Chondrocyte (in vitro differentiated cells): ENCODE data around the gene KLHL24. TPM values are rescaled to one million over a fixed set of nuclear protein-coding genes. Genes with fewer than 3 reads are reported as not detected.
"Not testable (repeated sequence)": the region's sequence is repeated elsewhere in the genome, so short reads cannot be mapped to it uniquely, and the experiment has no call there.

ENCODE experiments used
- DNase-seq: peaks from one replicate; pipeline ENCODE4 v3.0.0; 2021; ENCODE audit warnings: mixed read lengths, low spot score
- H3K27ac Mint-ChIP-seq: one replicate; pipeline ENCODE4 v1.8.0; 2021; ENCODE audit warnings: mild to moderate bottlenecking, moderate library complexity, mixed read lengths; ENCODE audit not compliant: unreplicated experiment
- H3K27me3 Mint-ChIP-seq: 2 replicates; pipeline ENCODE4 v1.8.0; 2021; ENCODE audit warnings: low read depth, mixed read lengths
- H3K36me3 Mint-ChIP-seq: 2 replicates; pipeline ENCODE4 v1.8.0; 2021; ENCODE audit warnings: low read depth, mixed read lengths
- H3K4me1 Mint-ChIP-seq: 2 replicates; pipeline ENCODE4 v1.8.0; 2021; ENCODE audit warnings: low read depth, mild to moderate bottlenecking, mixed read lengths
- H3K4me3 Mint-ChIP-seq: one replicate; pipeline ENCODE4 v1.8.0; 2021; ENCODE audit warnings: mild to moderate bottlenecking, moderate library complexity, mixed read lengths; ENCODE audit not compliant: unreplicated experiment
- H3K9me3 Mint-ChIP-seq: 2 replicates; pipeline ENCODE4 v1.8.0; 2021; ENCODE audit warnings: low read depth, mixed read lengths
- CTCF ChIP-seq: fragments of 200-600 bp; sonication (generic); IDR thresholded peaks from 2 replicates; pipeline ENCODE4 v1.5.0; 2021; ENCODE audit warnings: antibody characterized with exemption, mild to moderate bottlenecking, moderate library complexity
- total RNA-seq: library from RNA; stranded (reverse); gene quantifications from 3 replicates; pipeline ENCODE4 v1.2.1, GENCODE V29; 2021

The KLHL24 gene
- total RNA-seq, 1 donor from 2014 or later = 55.7 TPM

GRCh38 chr3:183636221-183637105 is 1.0 kb downstream of the KLHL24 start:
- Mint-ChIP-seq H3K27me3 (no peaks in the 10 kb centered on the region), H3K4me3 (peak overlapping the region; percentile 88), H3K9me3 (no peaks in the 10 kb centered on the region), H3K4me1 (peaks cover 25% of the 10 kb centered on the region), H3K27ac (peak overlapping the region; percentile 96), H3K36me3 (no peaks in the 10 kb centered on the region)
- no peak for TF ChIP-seq CTCF
- DNase-seq = peak; percentile 96

GRCh38 chr3:183637106-183637486 is 1.7 kb downstream of the KLHL24 start:
- Mint-ChIP-seq H3K4me3 (peak overlapping the region; percentile 88), H3K27ac (peak overlapping the region; percentile 96), H3K36me3 (no peaks in the 10 kb centered on the region), H3K9me3 (no peaks in the 10 kb centered on the region), H3K4me1 (peaks cover 30% of the 10 kb centered on the region), H3K27me3 (no peaks in the 10 kb centered on the region)
- no peak for DNase-seq
- TF ChIP-seq CTCF = no peak

- H3K27ac Mint-ChIP-seq = peak overlapping the region; percentile 96
- H3K36me3 Mint-ChIP-seq, H3K27me3 Mint-ChIP-seq, DNase-seq, H3K9me3 Mint-ChIP-seq: not testable (repeated sequence)
- peak overlapping the region; percentile 88 for H3K4me3 Mint-ChIP-seq
- H3K4me1 Mint-ChIP-seq = peaks cover 30% of the 10 kb centered on the region
Observed at GRCh38 chr3:183637633-183638032, 2.2 kb downstream of the KLHL24 start.

- no peaks in the 10 kb centered on the region for H3K36me3 Mint-ChIP-seq
- H3K27ac Mint-ChIP-seq = peak overlapping the region; percentile 96
- H3K4me3 Mint-ChIP-seq = peak overlapping the region; percentile 88
- DNase-seq = no peak
- H3K9me3 Mint-ChIP-seq = no peaks in the 10 kb centered on the region
- no peak for TF ChIP-seq CTCF
- no peaks in the 10 kb centered on the region for H3K27me3 Mint-ChIP-seq
- H3K4me1 Mint-ChIP-seq = peaks cover 30% of the 10 kb centered on the region
Observed at GRCh38 chr3:183638101-183638852, 2.9 kb downstream of the KLHL24 start.

- H3K4me1 Mint-ChIP-seq = peaks cover 20% of the 10 kb centered on the region
- H3K27me3 Mint-ChIP-seq, DNase-seq, H3K27ac Mint-ChIP-seq, H3K9me3 Mint-ChIP-seq, H3K4me3 Mint-ChIP-seq, H3K36me3 Mint-ChIP-seq: not testable (repeated sequence)
Observed at GRCh38 chr3:183640635-183641034, 5.2 kb downstream of the KLHL24 start.

GRCh38 chr3:183641882-183642281 is 6.5 kb downstream of the KLHL24 start:
- no peak for TF ChIP-seq CTCF
- no peak overlapping the region for H3K27ac Mint-ChIP-seq
- no peaks in the 10 kb centered on the region for H3K9me3 Mint-ChIP-seq
- H3K4me3 Mint-ChIP-seq = no peak overlapping the region
- DNase-seq = no peak
- H3K36me3 Mint-ChIP-seq = peaks cover 5% of the 10 kb centered on the region
- H3K4me1 Mint-ChIP-seq = peaks cover 20% of the 10 kb centered on the region
- no peaks in the 10 kb centered on the region for H3K27me3 Mint-ChIP-seq
